DND-41 (cell line): ENCODE data around the gene CCDC200.

Experiments used
- ATAC-seq: fragments of 200-7000 bp; cut with Tn5 transposase; 3 replicates; pipeline ENCODE4 v1.9.1; 2021; ENCODE audit warnings: low read depth; ENCODE audit not compliant: insufficient read depth
- DNase-seq: peaks from one replicate; pipeline ENCODE4 v3.0.0-alpha.2; 2020
- H2AFZ ChIP-seq: 2 replicates; pipeline ENCODE4 v1.6.0; 2012; ENCODE audit warnings: low read depth, low read length
- H3K27ac ChIP-seq: 2 replicates; pipeline ENCODE4 v1.5.1; 2012; ENCODE audit warnings: low read length, inconsistent platforms
- H3K27me3 ChIP-seq: fragments of 200-600 bp; sonication (generic); 2 replicates; pipeline ENCODE4 v1.6.0; 2012; ENCODE audit warnings: low read length, mild to moderate bottlenecking, inconsistent platforms; ENCODE audit not compliant: insufficient read depth, poor library complexity
- H3K36me3 ChIP-seq: 2 replicates; pipeline ENCODE4 v1.5.1; 2012; ENCODE audit warnings: low read length, inconsistent platforms; ENCODE audit not compliant: insufficient read depth
- H3K4me1 ChIP-seq: 2 replicates; pipeline ENCODE4 v1.5.1; 2012; ENCODE audit warnings: mild to moderate bottlenecking, low read length; ENCODE audit not compliant: insufficient read depth
- H3K4me2 ChIP-seq: 2 replicates; pipeline ENCODE4 v1.6.0; 2012; ENCODE audit warnings: mild to moderate bottlenecking, moderate library complexity, low read length, inconsistent platforms; ENCODE audit not compliant: insufficient read depth
- H3K4me3 ChIP-seq, 2 experiments: fragments of 200-600 bp in 1 of 2; shearing (Covaris generic) in 1 of 2; 2 replicates each; pipeline ENCODE4 v1.5.1; 2012 to 2016; ENCODE audit warnings: inconsistent platforms in 2 of 2, low read length in 2 of 2, mild to moderate bottlenecking in 2 of 2, low read depth in 1 of 2, moderate library complexity in 1 of 2
- H3K79me2 ChIP-seq: 2 replicates; pipeline ENCODE4 v1.6.0; 2012; ENCODE audit warnings: low read length, inconsistent platforms; ENCODE audit not compliant: insufficient read depth
- H3K9ac ChIP-seq: 2 replicates; pipeline ENCODE4 v1.6.0; 2012; ENCODE audit warnings: low read depth, mild to moderate bottlenecking, inconsistent platforms, low read length, moderate library complexity
- H3K9me3 ChIP-seq: 2 replicates; pipeline ENCODE4 v1.5.1; 2012; ENCODE audit warnings: low read length, moderate library complexity, mild to moderate bottlenecking, inconsistent platforms; ENCODE audit not compliant: insufficient read depth, severe bottlenecking
- H4K20me1 ChIP-seq: 2 replicates; pipeline ENCODE4 v1.6.0; 2012; ENCODE audit warnings: low read length; ENCODE audit not compliant: insufficient read depth
- EZH2 ChIP-seq: IDR thresholded peaks from 3 replicates; pipeline ENCODE4 v1.6.1; 2012; ENCODE audit warnings: borderline replicate concordance, low read depth, mild to moderate bottlenecking, moderate library complexity, low read length, inconsistent platforms; ENCODE audit not compliant: severe bottlenecking
- TF ChIP-seq, protein P1 (sequence below): IDR thresholded peaks from 2 replicates; pipeline ENCODE4 v1.5.1; 2012; ENCODE audit warnings: borderline replicate concordance, low read length, moderate library complexity, mild to moderate bottlenecking; ENCODE audit not compliant: poor library complexity, severe bottlenecking; ENCODE audit errors: extremely low read depth

The CCDC200 gene

GRCh38 chr17:43215341-43215740 is 13.1 kb downstream of the CCDC200 start:
- no peak for DNase-seq
- ATAC-seq: no peak

DNA sequence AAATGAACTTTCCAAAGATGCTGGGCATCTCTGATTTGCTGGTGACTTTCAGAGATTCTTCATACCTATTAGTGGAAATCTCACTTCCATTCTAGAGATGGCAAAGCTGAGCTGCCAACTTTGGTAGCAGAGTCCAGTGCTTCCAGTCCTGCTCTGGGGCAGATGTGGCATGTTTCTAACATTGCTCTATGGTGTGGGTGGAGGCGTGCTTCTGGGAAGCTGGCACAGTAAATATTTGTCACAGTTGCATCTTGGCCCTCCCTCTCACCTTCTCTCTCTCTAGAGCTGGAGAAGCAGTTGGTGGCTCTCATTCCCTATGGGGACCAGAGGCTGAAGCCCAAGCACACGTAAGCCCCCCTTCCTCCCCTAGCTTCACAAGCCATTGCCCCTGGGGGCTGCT is 14.9 kb downstream of the CCDC200 start:
- Histone ChIP-seq H3K4me3 (0 out of 4 replicates have a peak overlapping the region, but pooled peaks of 1 of the 2 experiments have one; percentile 80), H3K27me3 (no peaks in the 10 kb centered on the region), H3K4me1 (peaks cover 34% of the 10 kb centered on the region), H4K20me1 (no peaks in the 10 kb centered on the region), H2AFZ (no peak overlapping the region), H3K79me2 (peaks cover 7% of the 10 kb centered on the region), H3K36me3 (peaks cover 22% of the 10 kb centered on the region), H3K9me3 (no peaks in the 10 kb centered on the region), H3K9ac (peak overlapping the region; percentile 78; the same call in 1 of the 2 replicates), H3K4me2 (peak overlapping the region; percentile 88), H3K27ac (peak overlapping the region; percentile 80)
- DNase-seq (no peak), ATAC-seq (no peak)
- no peak for TF ChIP-seq EZH2
- TF ChIP-seq, protein P1, sequence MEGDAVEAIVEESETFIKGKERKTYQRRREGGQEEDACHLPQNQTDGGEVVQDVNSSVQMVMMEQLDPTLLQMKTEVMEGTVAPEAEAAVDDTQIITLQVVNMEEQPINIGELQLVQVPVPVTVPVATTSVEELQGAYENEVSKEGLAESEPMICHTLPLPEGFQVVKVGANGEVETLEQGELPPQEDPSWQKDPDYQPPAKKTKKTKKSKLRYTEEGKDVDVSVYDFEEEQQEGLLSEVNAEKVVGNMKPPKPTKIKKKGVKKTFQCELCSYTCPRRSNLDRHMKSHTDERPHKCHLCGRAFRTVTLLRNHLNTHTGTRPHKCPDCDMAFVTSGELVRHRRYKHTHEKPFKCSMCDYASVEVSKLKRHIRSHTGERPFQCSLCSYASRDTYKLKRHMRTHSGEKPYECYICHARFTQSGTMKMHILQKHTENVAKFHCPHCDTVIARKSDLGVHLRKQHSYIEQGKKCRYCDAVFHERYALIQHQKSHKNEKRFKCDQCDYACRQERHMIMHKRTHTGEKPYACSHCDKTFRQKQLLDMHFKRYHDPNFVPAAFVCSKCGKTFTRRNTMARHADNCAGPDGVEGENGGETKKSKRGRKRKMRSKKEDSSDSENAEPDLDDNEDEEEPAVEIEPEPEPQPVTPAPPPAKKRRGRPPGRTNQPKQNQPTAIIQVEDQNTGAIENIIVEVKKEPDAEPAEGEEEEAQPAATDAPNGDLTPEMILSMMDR: no peak

More at GRCh38 chr17:43215341-43215740, 13.1 kb downstream of the CCDC200 start:
- H2AFZ ChIP-seq: no peak overlapping the region
- no peak overlapping the region for H3K9ac ChIP-seq
- peaks cover 30% of the 10 kb centered on the region for H3K4me1 ChIP-seq
- no peak overlapping the region for H3K4me2 ChIP-seq
- no peak overlapping the region for H3K4me3 ChIP-seq
- no peaks in the 10 kb centered on the region for H3K27me3 ChIP-seq
- H3K79me2 ChIP-seq: peaks cover 7% of the 10 kb centered on the region
- TF ChIP-seq, protein P1: no peak
- no peak for TF ChIP-seq EZH2
- H3K9me3 ChIP-seq: no peaks in the 10 kb centered on the region
- H4K20me1 ChIP-seq: no peaks in the 10 kb centered on the region
- peaks cover 17% of the 10 kb centered on the region for H3K36me3 ChIP-seq
- no peak overlapping the region for H3K27ac ChIP-seq

- H3K9ac ChIP-seq: peak overlapping the region; percentile 78
- DNase-seq: peak; percentile 60
- H3K4me1 ChIP-seq: peaks cover 34% of the 10 kb centered on the region
- no peaks in the 10 kb centered on the region for H4K20me1 ChIP-seq
- H3K27ac ChIP-seq: peak overlapping the region; percentile 80
- H2AFZ ChIP-seq: peak overlapping the region; percentile 91; the same call in 1 of the 2 replicates
- peaks cover 7% of the 10 kb centered on the region for H3K79me2 ChIP-seq
- no peaks in the 10 kb centered on the region for H3K27me3 ChIP-seq
- TF ChIP-seq EZH2: no peak
- TF ChIP-seq, protein P1: no peak
- H3K4me2 ChIP-seq: peak overlapping the region; percentile 88
- H3K9me3 ChIP-seq: no peaks in the 10 kb centered on the region
- peak overlapping the region; percentile 48 to 80; a peak in 3 of 4 replicates for H3K4me3 ChIP-seq
- H3K36me3 ChIP-seq: peaks cover 29% of the 10 kb centered on the region
- ATAC-seq: peak; percentile 59
Observed at GRCh38 chr17:43212641-43213490, 15.6 kb downstream of the CCDC200 start.
